Stimulated activated CD8-positive, alpha-beta memory T cell treated with anti-CD3 and anti-CD28 coated beads, Interleukin-4, amount 100 ng/mL, for 1 hour (primary cell): Measurements from ENCODE around the gene ATXN3.
"Not testable (repeated sequence)": the region's sequence is repeated elsewhere in the genome, so short reads cannot be mapped to it uniquely, and the experiment has no call there.

Experiments used
- DNase-seq, 2 donors: peaks; one replicate each; pipeline ENCODE4 v3.0.0-alpha.2; 2020; ENCODE audit warnings: low read depth in 2 of 2, low spot score in 1 of 2

Gene ATXN3

DNA sequence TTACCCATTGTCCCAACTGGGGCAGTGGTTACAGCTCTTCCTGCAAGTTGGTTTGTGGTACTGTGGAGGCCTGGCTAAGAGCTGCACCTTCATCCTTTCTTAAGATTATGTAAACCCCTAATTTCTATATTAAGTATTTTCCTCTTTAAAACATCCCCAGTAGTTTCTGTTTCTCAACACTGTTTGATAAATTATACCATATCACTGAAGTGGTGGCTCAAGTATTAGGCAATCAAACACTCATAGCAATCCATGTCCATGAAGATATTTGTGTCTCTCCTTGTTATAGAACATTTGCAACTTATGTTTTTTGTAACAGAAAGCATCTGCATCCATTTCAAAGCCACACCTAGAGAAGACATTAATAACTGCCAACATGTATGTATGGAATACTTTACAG is 31.8 kb downstream of the ATXN3 start:
- DNase-seq: no peak

DNA sequence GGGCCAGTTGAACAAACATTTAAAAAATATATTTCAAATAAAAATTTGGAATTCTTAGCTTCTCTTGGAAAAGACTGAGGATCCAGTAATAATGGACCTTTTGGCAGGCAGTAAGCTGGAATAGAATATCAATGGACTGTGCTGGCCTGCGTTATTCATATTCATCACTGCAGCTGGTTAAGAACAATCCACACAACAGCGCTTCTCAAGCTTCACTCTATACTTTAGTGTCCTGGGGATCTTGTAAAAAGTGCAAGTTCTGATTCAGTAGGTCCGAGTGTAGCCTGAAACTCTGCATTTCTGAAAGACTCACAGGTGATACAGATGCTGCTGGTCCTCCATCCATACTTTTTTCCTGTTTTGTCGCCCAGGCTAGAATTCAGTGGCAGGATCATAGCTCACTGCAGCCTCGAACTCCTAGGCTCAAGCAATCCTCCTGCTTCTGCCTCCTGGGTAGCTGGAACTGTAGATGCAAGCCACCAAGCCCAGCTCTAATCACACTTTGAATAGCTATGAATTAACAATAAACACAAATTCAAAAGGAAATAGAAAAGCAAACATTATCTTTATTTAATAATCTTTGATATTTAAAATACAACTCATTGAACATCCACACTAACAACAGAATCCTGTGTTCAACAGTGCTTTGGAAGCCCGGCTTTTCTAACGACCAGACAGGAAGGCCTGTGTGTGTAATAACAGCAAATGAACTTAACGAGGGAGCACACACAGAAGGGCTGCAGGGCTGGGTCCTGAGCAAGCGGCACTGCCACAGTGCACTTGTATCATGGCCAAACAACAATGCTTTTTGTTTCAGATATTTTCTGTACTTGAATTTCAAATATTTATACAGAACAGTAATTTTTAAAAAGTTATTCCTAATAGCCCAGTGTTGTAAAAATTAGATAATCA is 48.1 kb downstream of the ATXN3 start:
- DNase-seq: no peak

DNA sequence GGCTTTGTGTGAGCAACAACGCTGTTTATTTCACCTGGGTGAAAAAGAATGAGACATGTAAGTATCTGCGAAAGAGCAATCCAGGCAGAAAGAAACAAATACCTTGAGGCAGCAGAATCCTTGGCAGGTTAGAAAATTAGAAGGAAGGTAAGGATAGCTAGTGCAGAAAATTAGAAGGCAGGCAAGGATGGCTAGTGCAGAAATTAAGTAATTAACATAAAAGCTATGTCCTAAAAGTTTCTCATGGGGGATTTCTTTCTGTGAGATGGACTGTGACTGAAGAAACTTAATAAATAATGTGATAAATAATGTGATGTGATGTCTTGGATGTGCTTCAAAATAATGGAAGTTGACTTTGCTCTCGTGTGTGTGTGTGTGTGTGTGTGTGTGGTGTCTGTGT is 56.6 kb downstream of the ATXN3 start:
- DNase-seq: no peak

DNA sequence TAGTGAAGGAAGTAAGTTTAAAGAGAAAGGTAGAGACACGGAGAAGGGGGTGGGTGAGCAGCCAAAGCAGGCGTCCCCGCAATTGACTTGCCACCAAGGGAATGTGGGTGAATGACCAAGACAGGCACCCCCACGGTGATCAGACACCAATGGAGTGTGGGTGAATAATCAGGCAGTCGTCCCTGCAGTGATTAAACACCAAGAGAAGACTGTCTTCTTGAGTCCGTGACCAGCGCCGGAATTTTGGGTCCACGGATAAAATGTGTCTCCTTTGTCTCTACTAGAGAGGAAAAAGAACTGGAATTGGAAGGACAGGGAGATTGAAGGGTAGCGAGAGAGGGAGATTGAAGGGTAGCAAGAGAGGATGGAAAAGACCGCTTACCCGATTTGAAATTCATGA is 57.2 kb downstream of the ATXN3 start:
- DNase-seq: not testable (repeated sequence)

DNA sequence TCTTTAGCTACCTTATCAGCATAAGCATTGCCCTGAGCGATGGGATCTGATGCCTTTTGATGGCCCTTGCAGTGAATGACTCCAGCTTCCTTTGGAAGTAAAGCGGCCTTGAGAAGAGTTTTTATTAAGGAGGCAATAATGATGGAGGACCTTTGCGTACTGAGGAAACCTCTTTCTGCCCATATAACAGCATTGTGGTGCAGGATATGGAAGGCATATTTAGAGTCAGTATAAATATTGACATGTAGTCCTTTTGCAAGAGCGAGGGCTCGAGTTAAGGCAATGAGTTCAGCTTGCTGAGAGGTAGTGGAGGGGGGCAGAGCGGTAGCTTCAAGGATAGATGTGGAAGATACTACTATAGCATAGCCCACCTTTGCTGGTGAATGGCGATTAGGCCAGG is 60.5 kb downstream of the ATXN3 start:
- DNase-seq: not testable (repeated sequence)

DNA sequence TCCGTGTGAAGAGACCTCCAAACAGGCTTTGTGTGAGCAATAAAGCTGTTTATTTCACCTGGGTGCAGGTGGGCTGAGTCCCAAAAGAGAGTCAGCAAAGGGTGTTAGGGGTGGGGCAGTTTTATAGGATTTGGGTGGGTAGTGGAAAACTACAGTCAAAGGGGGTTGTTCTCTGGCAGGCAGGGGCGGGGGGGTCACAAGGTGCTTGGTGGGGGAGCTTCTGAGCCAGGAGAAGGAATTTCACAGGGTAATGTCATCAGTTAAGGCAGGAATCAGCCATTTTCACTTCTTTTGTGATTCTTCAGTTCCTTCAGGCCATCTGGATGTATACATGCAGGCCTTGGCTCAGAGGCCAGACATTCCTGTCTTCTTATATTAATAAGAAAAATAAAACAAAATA is 64.6 kb downstream of the ATXN3 start:
- not testable (repeated sequence) for DNase-seq

DNA sequence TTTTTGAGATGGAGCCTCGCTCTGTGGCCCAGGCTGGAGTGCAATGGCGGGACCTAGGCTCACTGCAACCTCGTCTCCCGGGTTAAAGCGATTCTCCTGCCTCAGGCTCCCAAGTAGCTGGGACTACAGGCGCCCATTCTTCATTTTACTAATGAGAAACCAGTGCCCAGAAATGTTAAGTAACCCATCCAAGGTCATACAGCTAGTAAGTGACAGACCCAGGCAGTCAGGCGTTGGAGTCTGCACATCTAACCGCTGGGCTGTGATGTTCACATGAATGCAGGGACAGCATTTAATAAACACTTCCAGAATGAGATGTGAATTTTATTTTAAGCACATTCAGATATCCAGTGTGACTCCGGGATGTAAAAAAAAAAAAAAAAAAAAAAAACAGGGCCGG is 65.2 kb downstream of the ATXN3 start:
- DNase-seq: no peak

DNA sequence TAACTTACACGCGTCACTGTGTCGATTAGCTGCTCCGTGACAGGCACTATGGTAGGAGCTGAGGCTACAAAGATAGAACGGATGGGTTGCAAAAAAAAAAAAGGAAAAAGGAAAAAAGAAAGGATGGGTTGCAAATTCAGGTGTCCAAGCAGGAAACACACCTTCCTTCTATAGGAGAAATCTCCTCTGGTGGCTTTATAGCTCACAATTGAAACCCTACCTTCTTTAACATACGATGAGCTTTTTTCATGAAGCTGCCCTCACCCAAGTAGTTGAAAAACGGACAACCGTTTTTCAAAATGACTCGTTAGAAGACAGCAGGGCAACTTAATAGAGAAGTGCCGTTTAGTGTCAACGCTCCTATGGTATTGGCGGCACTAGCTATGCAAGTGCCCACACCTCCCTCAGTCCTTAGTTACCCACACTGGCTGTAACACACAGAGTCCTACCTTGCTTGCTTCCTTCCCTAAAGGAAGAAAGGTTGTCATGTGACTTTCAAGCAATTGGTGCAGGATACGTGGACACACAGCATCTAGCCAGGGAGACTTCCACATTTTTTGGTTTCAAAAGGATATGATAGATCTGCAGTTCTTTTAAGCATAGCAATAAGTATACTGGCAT is 65.8 kb downstream of the ATXN3 start:
- no peak for DNase-seq

DNA sequence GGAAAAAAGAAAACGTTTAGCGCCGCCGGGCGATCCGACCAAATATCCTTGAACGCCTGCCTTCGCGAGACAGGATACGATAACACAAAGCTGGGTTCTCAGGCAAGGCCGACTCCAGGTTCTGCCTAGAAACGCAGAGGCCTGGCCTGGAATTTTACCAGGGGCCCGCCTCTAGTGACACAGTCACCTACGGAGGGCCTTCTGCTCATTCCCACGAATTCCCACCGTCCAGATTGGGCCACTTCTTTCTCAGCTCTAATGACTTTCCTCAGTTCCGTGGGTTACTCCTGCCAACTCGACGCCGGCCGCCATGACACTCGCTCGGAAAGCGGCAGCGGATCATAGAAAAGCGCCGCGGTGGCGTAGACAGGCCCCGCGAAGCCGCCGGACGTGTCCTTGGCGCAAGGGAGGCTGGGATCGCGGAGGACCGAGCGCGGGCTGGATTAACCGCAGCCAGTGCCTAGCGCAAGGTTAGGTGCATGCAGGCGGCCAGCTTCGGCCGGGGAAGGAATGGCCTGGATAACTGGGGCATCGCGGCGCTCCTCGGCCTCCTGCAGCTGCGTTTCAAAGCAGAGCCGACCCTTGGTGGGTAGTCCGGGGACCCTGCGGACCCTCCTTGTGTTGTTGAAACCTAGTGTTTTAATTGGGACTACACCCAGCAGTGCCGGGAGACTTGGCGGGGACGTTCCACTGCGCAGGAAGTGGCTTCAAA is 66.5 kb downstream of the ATXN3 start, which contains the start of gene TRIP11:
Gene TRIP11, minus strand, starts transcription at position 341 of the 712 bp plus-strand sequence. CDS start 374 bp downstream, outside the sequence.
- peak; percentile 83 to 88 for DNase-seq

DNA sequence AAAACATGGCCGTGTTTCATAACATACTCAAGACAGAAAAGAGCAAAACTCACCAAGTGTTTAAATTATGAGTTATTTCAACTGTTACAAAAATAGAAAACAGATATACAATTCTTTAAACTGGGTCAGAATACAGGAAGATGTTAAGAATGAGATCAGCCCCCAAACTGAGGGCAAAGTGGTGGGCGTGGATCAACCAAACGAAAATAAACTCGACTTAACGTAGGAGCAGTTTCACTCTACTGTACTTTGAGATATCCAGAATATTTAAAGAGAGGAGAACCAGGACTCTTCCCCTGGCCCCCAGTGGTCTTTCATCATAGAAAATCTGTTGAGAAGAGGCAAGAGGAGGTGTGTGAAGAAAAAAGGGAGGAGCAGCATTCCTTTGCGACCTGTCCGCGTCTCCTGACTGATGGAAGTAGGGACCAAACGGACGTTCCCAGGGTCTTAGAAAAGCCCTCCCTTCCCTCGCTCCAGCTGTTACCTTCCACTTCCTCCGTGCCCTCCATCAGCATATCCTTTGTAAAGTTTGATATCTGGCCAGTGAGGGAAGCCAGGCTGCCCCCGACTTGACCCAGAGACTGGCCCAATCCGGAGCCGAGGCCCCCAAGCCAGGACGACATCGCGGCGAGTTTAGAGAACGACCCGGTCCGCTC is 67.2 kb downstream of the ATXN3 start:
- no peak for DNase-seq

DNA sequence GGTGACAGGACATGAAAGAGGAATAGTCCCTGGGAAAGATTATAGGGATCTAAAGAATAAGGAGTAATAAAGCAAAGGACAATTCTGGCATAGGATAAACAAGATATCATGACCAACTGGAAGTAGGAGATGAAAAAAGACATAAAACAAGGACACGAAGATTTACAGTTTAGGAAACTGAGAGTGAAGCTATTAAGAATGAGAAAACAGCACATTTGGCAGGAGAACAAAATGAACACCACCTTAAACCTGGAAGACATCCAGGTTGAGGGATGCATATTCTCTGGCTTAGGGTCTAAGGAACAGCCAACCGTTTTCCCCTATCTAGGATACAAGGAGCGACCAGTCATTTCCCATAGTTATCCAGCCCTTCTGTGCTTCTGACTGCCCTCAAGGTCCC is 68.4 kb downstream of the ATXN3 start:
- no peak for DNase-seq

DNA sequence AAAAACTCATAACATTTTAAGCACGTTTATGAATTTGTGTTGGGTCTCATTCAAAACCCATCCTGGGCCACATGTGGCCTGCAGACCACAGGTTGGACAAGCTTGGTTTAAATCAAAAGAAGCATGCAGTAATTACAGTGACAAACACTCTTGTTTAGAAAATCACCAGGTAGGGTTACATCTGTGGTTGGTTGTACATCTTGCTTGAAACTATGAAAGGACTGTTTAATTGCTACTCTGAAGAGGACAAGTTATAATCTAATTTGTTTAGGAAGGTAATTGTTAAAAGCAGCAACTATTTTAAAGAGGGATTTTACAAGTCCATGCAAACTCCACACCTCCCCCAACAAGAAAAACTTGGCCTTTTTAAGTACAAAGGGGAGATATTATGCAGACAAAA is 70.5 kb downstream of the ATXN3 start:
- DNase-seq: no peak

DNA sequence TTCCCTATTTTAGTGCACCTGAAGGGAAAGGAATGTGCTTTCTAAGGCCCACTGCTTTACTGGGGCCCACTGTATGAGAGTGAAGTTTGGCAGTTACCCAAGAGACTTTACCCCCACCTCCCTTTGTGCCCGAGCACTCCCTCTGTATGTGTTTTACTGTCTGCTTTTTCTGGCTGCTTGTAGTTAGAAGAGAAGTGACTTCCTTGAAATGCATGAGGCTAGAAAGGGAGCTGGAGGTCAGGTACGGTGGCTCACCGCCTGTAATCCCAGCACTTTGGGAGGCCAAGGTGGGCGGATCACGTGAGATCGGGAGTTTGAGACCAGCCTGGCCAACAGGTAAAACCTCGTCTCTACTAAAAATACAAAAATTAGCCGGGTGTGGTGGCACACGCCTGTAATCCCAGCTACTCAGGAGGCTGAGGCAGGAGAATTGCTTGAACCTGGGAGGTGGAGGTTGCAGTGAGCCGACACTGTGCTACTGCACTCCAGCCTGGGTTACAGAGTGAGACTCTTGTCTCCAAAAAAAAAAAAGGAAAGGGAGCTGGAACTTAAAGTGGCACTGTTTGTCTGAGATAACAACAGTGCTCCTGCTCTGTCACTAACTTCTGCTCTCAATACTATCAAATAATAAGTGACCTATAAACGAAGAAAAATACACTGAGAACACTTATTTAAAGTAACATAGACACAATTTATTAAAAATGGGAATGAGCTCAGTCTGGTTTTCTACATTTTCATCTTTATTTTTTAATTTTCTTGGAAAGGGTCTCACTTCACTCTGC is 72.3 kb downstream of the ATXN3 start:
- DNase-seq: no peak

DNA sequence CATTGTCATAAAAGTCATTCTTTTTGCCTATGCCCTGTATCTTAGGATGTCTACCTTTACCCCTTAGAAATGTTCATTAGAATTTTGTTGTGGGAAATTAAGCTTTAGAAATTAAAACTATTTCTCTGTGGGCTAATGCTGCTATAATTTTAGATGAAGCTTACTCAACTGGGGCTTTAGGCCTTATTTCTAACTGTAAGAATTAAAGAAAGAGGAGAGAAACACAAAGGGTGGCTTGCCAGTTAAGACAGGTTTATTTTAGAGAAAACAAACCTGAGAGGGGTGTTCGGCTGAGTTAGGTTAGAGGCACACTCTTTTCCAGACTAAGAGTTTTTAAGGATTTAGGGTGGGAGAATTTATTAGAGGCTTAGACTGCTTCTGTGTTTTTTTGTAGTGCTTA is 72.9 kb downstream of the ATXN3 start:
- DNase-seq: no peak

DNA sequence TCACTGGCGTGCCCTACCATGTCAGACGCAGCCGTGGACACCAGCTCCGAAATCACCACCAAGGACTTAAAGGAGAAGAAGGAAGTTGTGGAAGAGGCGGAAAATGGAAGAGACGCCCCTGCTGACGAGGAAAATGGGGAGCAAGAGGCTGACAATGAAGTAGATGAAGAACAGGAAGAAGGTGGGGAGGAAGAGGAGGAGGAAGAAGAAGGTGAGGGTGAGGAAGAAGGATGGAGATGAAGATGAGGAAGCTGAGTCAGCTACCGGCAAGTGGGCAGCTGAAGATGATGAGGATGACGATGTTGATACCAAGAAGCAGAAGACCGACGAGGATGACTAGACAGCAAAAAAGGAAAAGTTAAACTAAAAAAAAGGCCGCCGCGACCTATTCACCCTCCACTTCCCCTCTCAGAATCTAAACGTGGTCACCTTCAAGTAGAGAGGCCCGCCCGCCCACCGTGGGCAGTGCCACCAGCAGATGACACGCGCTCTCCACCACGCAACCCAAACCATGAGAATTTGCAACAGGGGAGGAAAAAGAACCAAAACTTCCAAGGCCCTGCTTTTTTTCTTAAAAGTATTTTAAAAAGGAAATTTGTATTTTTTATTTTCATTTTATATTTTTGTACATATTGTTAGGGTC is 79.7 kb downstream of the ATXN3 start:
- DNase-seq: no peak

DNA sequence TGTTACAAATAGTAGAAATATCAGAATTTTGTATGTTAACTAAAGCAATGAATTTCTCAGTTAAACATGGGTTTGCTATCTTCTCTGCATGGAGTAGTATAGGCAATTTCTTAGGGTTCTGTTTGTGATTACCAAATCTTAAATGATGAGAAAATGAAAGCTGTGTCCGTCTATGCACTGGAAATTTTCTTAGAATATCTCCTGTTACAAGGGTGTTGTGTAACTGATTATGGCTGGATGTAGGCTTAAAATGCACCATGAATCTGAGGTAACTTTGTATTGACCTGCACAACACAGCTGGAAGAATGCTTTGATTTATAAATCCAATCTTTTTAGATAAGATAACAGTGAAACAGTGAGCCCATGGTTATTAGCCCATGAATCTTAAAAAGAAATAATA is 84.3 kb downstream of the ATXN3 start:
- no peak for DNase-seq

DNA sequence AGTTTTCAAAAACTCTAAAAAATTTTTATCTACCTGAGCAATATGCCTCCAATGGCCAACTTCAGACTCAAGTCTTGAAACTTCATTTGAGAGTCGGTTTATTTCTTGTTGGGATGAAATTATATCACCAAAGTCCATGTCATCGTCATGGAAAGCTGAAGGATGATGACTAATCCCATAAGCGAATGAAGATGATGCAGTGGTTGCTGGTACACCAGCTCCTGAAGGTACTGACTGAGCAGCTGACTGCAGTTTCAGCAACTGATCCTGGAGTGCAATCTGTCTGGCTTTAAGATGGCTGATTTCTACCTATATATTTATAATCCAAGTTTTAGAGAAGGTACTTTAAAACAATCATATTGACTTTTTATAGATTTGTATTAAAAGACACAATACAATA is 84.9 kb downstream of the ATXN3 start:
- no peak for DNase-seq

DNA sequence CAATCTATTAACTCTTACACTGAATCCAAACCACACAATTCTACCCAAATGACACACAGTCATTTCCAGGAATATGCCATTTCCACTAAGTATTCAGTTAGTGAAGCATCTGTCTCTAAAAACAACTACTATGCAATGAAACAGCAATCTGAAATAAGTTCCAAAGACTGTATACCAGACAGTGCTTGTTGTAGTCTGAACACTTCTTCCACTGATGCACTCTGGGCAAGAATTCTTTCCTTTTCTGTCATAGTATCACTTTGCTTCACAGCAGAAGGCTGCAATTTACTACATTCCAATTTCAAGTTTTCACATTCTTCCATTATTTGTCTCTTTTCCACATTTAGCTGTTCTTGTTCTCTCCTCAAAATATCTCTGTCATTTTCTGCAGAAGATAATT is 92.3 kb downstream of the ATXN3 start:
- no peak for DNase-seq

DNA sequence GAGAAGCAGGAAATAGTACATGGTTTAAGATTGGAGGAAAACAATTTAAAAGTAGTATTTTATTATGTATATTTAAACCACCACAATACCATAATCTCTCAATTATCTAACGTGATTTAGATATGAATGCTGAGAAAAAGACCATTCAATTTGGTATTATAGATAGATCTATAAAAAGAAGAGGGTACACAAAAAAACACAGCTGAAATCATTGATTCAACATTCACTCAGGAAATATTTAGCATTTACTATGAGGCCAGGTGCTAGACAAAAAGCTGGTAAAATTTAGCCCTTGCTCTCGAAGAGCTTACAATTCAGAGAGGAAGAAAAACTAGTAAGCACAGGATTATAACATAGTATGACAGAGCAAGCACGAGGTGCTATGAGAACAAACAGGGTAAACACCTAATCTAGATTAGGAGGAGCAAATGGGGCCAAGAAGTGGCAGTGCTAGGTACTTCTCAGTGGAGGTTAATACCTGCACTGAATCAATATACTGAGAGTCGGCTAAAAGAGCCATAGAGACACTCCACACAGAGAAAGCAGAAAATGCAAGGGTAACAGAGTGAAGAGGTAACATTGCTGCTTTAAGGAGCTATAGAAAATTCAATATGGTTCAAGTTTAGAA is 94.1 kb downstream of the ATXN3 start:
- no peak for DNase-seq

DNA sequence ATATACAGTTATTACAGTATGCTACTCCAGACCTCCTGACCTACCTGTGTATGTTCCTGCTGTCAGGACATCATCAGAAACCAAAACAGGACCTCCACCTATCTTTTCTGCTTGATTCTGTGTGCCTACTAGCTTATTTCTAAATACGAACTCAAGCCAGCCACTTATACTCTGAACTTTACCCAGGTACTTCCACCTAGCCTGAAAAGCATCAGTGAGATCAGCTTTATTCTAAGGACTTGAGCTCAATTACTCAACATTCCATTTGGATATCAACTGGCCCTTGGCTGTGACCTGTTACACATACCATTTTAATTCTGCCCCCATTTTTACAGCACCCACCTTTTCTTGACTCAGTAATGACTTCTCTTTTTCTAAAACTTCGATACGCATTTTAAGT is 95.7 kb downstream of the ATXN3 start:
- no peak for DNase-seq
